ENCODE measurements around the gene MAP2K2.

Gene MAP2K2

GRCh38 chr19:4099041-4099764 lies 24.7 kb downstream of the MAP2K2 start:
- DNase-seq (ENCODE audit: low spot score), result no peak

GRCh38 chr19:4098493-4098892 lies 25.4 kb downstream of the MAP2K2 start:
- no peak for DNase-seq (ENCODE audit: low spot score)

- no peak for DNase-seq (ENCODE audit: low spot score)
Observed at GRCh38 chr19:4097501-4097900, 26.4 kb downstream of the MAP2K2 start.

GRCh38 chr19:4096049-4096892 lies 27.7 kb downstream of the MAP2K2 start:
- no peak for DNase-seq (ENCODE audit: low spot score)

- no peak for DNase-seq (ENCODE audit: low spot score)
Observed at GRCh38 chr19:4095488-4095844, 28.5 kb downstream of the MAP2K2 start.

GRCh38 chr19:4094761-4095487 lies 29.0 kb downstream of the MAP2K2 start:
- DNase-seq (ENCODE audit: low spot score), result no peak

GRCh38 chr19:4094291-4094690 lies 29.6 kb downstream of the MAP2K2 start:
- no peak for DNase-seq (ENCODE audit: low spot score)

- DNase-seq (ENCODE audit: low spot score), result no peak
Observed at GRCh38 chr19:4093643-4094175, 30.2 kb downstream of the MAP2K2 start.

GRCh38 chr19:4090356-4091220 lies 33.3 kb downstream of the MAP2K2 start:
- DNase-seq (ENCODE audit: low spot score), result no peak

- DNase-seq (ENCODE audit: low spot score), result no peak
Observed at GRCh38 chr19:4089946-4090345, 34.0 kb downstream of the MAP2K2 start.

- DNase-seq (ENCODE audit: low spot score), result no peak
Observed at GRCh38 chr19:4089400-4089908, 34.5 kb downstream of the MAP2K2 start.

- DNase-seq (ENCODE audit: low spot score), result no peak
Observed at GRCh38 chr19:4088975-4089374, 34.9 kb downstream of the MAP2K2 start.

GRCh38 chr19:4087787-4088679 lies 35.9 kb downstream of the MAP2K2 start:
- no peak for DNase-seq (ENCODE audit: low spot score)

GRCh38 chr19:4086411-4086867 lies 37.5 kb downstream of the MAP2K2 start:
- DNase-seq (ENCODE audit: low spot score), result no peak

- DNase-seq (ENCODE audit: low spot score), result no peak
Observed at GRCh38 chr19:4084547-4084877, 39.4 kb downstream of the MAP2K2 start.

- DNase-seq (ENCODE audit: low spot score), result no peak
Observed at GRCh38 chr19:4083677-4084546, 40.0 kb downstream of the MAP2K2 start.

GRCh38 chr19:4082172-4082571 lies 41.8 kb downstream of the MAP2K2 start:
- no peak for DNase-seq (ENCODE audit: low spot score)

GRCh38 chr19:4081441-4082129 lies 42.3 kb downstream of the MAP2K2 start:
- DNase-seq (ENCODE audit: low spot score), result no peak

GRCh38 chr19:4080473-4080872 lies 43.4 kb downstream of the MAP2K2 start:
- no peak for DNase-seq (ENCODE audit: low spot score)

Data from COLO829 (cell line).